ENCODE results near the gene TMIGD2. TPM values are rescaled to one million over a fixed set of nuclear protein-coding genes. Genes with fewer than 3 reads are reported as not detected.

The TMIGD2 gene
- total RNA-seq, 1 experiment from 2014 or later = not detected

- no peak for DNase-seq (ENCODE audit: low read depth)
Observed at GRCh38 chr19:4326837-4327251, 24.7 kb upstream of the TMIGD2 start.

- DNase-seq (ENCODE audit: low read depth) = no peak
Observed at GRCh38 chr19:4326215-4326836, 24.1 kb upstream of the TMIGD2 start.

DNA sequence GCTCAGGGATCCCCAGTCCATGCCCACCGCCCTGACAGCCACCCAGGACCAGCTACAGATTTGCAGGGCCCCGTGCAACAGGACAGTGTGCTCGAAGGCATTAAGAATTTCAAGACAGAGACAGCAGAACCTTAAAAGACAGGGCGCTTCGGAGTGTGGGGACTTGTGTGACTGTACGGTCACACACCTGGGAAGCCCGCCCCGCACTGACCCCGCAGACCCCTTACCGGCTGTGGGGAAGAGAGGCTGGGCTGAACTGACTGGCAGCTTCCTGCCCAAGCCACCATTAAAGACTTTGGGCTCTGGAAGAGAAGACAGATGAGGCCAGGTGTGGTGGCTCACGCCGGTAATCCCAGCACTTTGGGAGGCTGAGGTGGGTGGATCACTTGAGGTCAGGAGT lies 22.0 kb upstream of the TMIGD2 start:
- DNase-seq (ENCODE audit: low read depth) = no peak

GRCh38 chr19:4323692-4324091 lies 21.5 kb upstream of the TMIGD2 start:
- DNase-seq (ENCODE audit: low read depth) = no peak

DNA sequence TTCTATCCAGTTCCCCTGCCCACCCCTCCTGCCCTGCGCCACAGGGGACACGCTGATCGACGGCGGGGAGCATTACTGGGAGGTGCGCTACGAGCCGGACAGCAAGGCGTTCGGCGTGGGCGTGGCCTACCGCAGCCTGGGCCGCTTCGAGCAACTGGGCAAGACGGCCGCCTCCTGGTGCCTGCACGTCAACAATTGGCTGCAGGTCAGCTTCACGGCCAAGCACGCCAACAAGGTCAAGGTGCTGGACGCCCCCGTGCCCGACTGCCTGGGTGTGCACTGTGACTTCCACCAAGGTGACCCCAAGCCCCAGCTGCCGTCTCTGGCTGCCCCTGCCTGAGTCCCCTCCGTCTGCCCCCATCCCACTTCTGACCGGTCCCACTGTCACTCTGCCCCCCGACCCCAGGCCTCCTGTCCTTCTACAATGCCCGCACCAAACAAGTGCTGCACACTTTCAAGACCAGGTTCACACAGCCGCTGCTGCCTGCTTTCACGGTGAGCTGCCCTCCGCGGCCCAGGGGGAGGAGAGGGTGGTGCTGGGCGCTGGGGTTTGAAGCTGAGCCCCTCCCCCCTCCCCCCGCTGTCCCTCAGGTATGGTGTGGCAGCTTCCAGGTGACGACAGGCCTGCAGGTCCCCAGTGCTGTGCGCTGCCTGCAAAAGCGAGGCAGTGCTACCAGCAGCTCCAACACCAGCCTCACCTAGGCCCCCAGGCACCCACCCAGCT lies 20.9 kb upstream of the TMIGD2 start:
- no peak for DNase-seq (ENCODE audit: low read depth)

DNA sequence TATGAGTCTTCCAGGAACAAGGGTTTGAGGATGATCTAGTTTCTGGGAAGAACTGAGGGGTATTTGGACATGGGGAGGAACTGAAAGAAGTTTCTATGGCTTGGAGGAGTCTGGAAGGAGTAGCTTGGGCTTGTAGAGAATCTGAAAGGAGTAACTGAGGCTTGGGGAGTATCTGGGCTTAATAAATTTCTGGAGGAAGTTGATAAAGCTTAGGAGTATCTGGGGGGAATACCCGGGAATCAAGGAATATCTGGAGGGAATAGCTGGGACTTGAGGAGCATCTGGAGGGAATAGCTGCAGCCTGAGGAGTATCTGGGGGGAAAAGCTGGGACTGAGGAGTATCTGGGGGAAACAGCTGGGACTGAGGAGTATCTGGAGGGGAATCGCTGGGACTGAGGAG lies 18.2 kb upstream of the TMIGD2 start:
- no peak for DNase-seq (ENCODE audit: low read depth)

DNA sequence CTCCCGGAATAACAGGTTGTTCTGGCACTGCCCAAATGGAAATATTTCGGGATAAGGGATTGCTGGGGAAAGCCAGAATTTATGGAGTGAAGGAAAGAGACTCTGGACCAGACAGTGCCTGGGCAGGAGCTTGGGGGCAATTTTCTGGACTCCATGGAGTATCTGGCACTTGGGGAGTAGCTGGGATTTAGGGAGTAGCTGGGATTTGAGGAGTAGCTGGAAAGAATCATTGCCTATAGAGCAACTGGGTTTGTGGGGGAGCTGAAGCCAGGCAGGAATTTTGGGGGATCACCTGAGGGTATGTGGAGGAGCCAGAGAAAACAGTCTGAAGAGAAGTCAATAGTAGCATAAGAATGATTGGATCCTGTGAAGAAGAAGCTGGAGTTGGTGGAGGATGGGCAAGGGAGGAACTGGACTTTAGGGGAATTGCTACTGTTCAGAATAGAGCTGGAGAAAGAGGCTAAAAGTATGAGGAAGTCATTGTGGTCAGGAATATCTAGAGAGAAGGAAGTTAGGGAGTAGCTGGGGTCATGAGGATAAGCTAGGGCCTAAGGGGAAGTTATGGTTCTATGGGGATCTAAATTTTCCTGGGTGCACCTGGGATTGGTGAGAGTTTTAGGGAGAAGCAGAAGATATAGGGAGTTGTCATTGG lies 17.0 kb upstream of the TMIGD2 start:
- no peak for DNase-seq (ENCODE audit: low read depth)

DNA sequence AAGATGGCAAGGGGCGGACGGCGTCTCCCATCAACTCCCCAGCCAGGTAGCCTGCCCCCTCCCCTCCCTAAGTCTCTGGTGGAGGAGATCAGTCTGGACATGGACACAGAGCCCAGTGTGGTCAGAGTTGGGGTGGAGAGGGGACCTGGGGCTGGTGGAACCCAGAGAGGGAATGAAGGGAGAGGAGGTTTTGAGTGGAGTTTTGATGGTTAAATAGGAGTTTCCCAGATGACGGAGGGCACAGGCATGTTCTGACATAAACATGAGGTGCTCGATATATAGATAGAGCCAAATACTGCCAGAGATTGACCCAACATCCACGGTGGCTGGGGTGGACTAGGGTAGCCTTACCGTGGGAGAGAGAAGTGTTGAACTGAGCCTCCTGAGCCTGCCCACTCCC lies 16.3 kb upstream of the TMIGD2 start:
- DNase-seq (ENCODE audit: low read depth) = no peak

GRCh38 chr19:4316956-4317355 lies 14.8 kb upstream of the TMIGD2 start:
- no peak for DNase-seq (ENCODE audit: low read depth)

GRCh38 chr19:4313847-4314490 lies 11.8 kb upstream of the TMIGD2 start:
- DNase-seq (ENCODE audit: low read depth) = no peak

- peak; percentile 25 for DNase-seq (ENCODE audit: low read depth)
Observed at GRCh38 chr19:4310247-4311121, 8.3 kb upstream of the TMIGD2 start.

DNA sequence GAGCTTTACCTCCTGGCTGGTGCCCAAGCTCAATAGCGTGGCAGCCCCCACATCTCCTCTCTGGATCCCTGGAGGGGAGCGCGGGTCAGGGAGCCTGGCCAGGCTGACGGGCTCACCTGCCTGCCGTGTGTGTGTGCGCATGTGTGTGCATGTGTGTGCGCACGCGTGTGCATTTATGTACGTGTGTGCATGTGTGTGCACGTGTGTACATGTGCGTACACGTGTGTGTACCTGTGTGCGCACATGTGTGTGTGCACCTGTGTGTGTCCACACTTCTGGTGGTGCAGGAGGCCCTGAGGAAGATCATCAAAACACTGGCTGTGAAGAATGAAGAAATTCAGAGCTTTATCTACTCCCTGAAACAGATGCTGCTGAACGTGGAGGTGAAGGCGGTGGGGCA lies 3.5 kb upstream of the TMIGD2 start:
- no peak for DNase-seq (ENCODE audit: low read depth)

DNA sequence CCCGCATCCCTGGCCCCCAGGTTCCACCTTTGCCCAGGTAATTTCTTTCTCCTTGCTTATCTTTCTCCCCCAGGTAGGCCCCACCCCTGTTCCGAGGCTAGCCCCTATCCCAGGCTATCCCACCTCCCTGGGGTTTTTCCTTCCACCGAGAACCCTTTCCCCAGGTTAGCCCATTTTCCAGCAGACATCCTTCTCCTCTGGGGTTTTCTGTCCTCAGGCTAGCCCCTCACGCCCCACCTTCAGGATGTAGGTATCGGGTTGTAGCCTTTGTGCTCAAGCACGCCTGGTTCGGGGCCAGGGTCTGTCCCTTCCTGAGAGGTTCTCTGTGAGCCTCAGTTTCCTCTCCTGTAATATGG lies 3.0 kb upstream of the TMIGD2 start:
- no peak for DNase-seq (ENCODE audit: low read depth)

- DNase-seq (ENCODE audit: low read depth) = peak; percentile 31
Observed at GRCh38 chr19:4304538-4305256, 2.5 kb upstream of the TMIGD2 start, which contains the start of gene FSD1. FSD1 (plus strand) TSS chr19:4304598; CDS start chr19:4304747, 149 bp downstream.

DNA sequence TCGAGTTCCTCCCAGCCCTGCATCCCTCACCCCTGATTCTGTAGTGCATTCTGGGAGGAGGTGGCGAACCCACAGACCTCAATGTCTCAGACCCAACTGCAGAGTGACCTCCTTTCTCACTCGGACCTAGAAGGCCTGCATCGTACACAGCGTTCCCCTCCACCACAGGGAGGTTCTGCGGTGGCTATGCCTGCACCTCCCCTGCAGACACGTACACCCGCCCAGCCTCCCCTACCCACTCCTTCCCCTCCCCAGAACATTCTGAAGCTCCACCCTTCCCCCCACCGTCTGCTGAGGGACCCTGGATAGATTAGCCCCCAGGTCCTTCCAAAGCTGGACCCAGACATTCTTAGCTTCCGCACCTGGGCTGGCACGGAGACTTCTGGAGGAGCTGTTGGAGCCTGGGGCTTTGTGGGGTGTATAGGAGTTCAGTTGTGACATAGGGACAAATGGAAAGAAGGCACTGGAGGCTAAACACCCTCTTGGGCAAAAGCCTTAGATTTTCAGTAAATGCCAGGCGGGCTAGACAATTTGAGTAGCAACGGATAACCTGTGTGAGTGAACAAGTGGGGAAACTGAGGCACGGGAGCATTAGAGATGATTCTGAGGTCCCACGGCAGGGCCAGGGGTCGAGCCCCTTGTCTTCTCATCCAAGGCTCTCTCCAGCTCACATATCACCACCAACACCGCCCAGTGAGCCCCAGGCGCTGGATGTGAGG lies 1.8 kb upstream of the TMIGD2 start:
- no peak for DNase-seq (ENCODE audit: low read depth)

- no peak for DNase-seq (ENCODE audit: low read depth)
Observed at GRCh38 chr19:4301590-4302242, 473 bp downstream of the TMIGD2 start.

GRCh38 chr19:4300589-4300988 lies 1.6 kb downstream of the TMIGD2 start:
- no peak for DNase-seq (ENCODE audit: low read depth)

GRCh38 chr19:4298810-4299550 lies 3.2 kb downstream of the TMIGD2 start:
- DNase-seq (ENCODE audit: low read depth) = no peak
